Measurements from ENCODE around the gene DAPL1.

GRCh38 chr2:158828378-158829164, 33.5 kb downstream of the DAPL1 start:
- TF ChIP-seq POLR2AphosphoS5 (IDR thresholded peaks at IDR 0.05; ENCODE audit: borderline replicate concordance, low read depth, low read length) (no peak), EZH2 (IDR thresholded peaks at IDR 0.05) (no peak), FOXP2 (optimal IDR thresholded peaks at IDR 0.05; ENCODE audit: control extremely low read depth, extremely low read length, insufficient read depth) (no peak)
